ENCODE data around the gene CUL2. TPM values are rescaled to one million over a fixed set of nuclear protein-coding genes. Genes with fewer than 3 reads are reported as not detected.

Gene CUL2
- total and polyA plus RNA-seq, 10 of the 15 experiments (the other 5 are each of a cell fraction or from before 2014, with no cell fraction given): 11.9 to 56.5 (median 33.2) TPM

DNA sequence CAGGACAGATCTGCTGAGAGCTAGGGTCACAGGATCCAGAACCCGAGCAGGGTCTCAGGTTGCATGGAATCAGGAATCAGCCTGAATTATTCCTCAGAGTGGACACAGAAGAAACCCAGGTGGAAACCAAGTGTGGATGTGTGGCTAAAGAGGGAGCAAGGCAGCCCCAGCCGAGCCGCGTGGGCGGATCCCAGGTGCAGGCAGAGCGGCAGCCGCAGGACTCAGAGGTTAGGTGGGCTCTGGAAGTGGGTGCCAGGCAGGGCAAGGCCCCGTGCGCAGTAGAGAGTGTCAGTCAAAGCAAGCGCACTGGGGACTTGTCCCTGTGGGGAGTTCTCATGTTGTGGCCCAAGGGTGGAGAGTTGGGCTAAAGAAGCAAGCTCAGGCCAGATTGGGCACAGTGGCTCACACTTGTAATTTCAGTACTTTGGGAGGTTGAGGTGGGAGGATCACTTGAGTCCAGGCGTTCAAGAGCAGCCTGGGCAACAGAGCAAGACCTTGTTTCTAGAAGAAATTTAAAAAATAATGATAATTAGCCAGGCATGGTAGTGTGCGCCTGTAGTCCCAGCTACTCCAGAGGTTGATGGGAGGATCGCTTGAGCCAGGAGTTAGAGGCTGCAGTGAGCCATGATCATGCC lies 125.9 kb downstream of the CUL2 start:
- RAD21 ChIA-PET (ENCODE audit: unreplicated experiment): interaction anchor here (1.1 kb wide), 1 partner anchor 237 kb away, joined by 3 read pairs; no protein-coding TSS in a partner anchor
- ATAC-seq (no peak), FAIRE-seq (no peak), DNase-seq (ENCODE audit: low read depth, low spot score) (no peak)
- BruUV-seq (replicated peaks): no TSS peak
- TF ChIP-seq ZBED1 (IDR thresholded peaks at IDR 0.05; ENCODE audit: borderline replicate concordance): no peak
- TF ChIP-seq, protein P1, sequence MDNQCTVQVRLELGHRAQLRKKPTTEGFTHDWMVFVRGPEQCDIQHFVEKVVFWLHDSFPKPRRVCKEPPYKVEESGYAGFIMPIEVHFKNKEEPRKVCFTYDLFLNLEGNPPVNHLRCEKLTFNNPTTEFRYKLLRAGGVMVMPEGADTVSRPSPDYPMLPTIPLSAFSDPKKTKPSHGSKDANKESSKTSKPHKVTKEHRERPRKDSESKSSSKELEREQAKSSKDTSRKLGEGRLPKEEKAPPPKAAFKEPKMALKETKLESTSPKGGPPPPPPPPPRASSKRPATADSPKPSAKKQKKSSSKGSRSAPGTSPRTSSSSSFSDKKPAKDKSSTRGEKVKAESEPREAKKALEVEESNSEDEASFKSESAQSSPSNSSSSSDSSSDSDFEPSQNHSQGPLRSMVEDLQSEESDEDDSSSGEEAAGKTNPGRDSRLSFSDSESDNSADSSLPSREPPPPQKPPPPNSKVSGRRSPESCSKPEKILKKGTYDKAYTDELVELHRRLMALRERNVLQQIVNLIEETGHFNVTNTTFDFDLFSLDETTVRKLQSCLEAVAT (IDR thresholded peaks at IDR 0.05): no peak
- TF ChIP-seq RUNX3 (IDR thresholded peaks at IDR 0.05; ENCODE audit: low read length): no peak
- TF ChIP-seq, protein P2, sequence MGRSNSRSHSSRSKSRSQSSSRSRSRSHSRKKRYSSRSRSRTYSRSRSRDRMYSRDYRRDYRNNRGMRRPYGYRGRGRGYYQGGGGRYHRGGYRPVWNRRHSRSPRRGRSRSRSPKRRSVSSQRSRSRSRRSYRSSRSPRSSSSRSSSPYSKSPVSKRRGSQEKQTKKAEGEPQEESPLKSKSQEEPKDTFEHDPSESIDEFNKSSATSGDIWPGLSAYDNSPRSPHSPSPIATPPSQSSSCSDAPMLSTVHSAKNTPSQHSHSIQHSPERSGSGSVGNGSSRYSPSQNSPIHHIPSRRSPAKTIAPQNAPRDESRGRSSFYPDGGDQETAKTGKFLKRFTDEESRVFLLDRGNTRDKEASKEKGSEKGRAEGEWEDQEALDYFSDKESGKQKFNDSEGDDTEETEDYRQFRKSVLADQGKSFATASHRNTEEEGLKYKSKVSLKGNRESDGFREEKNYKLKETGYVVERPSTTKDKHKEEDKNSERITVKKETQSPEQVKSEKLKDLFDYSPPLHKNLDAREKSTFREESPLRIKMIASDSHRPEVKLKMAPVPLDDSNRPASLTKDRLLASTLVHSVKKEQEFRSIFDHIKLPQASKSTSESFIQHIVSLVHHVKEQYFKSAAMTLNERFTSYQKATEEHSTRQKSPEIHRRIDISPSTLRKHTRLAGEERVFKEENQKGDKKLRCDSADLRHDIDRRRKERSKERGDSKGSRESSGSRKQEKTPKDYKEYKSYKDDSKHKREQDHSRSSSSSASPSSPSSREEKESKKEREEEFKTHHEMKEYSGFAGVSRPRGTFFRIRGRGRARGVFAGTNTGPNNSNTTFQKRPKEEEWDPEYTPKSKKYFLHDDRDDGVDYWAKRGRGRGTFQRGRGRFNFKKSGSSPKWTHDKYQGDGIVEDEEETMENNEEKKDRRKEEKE (IDR thresholded peaks at IDR 0.05): no peak
- no peak for TF ChIP-seq TAF1 (IDR thresholded peaks at IDR 0.05; ENCODE audit: borderline replicate concordance, low read depth, low read length)
- Histone ChIP-seq H4K20me1 (ENCODE audit: control insufficient read depth, insufficient read depth) (no peaks in the 10 kb centered on the region), H3K4me1 (ENCODE audit: control insufficient read depth, insufficient read depth, low read length) (no peaks in the 10 kb centered on the region), H3K79me2 (ENCODE audit: control insufficient read depth, insufficient read depth, low read length) (no peaks in the 10 kb centered on the region), H3K4me2 (ENCODE audit: control insufficient read depth, insufficient read depth) (no peak overlapping the region), H2AFZ (ENCODE audit: control insufficient read depth, low read depth, low read length) (no peak overlapping the region), H3K36me3 (ENCODE audit: control insufficient read depth in 2 of 2, insufficient read depth in 2 of 2, low read length in 1 of 2) (no peaks in the 10 kb centered on the region), H3K9me3 (replicated peaks; ENCODE audit: control insufficient read depth, insufficient read depth, low read length) (no peaks in the 10 kb centered on the region), H3K27ac (ENCODE audit: control insufficient read depth, insufficient read depth) (no peak overlapping the region), H3K27me3 (replicated peaks in 1 of 2; ENCODE audit: control insufficient read depth in 2 of 2, insufficient read depth in 2 of 2, low read length in 1 of 2) (no peaks in the 10 kb centered on the region; a peak in 1 of 4 replicates), H3K9ac (ENCODE audit: control insufficient read depth, insufficient read depth, low read length) (no peak overlapping the region), H3K4me3 (no peak overlapping the region)
- 80% methylated on average over 13 of the region's 13 CpGs for WGBS (ENCODE audit: insufficient coverage, insufficient replicate concordance, low lambda C conversion rate, missing lambda C conversion rate)
- CTCF ChIA-PET: no interaction called here
- POLR2A ChIA-PET: no interaction called here
- in situ Hi-C loops (cut with MboI) (no loop called here), intact Hi-C loops (cut with micrococcal nuclease; ENCODE audit: unreplicated experiment) (no loop called here)
- SMC1A ChIA-PET (ENCODE audit: uncharacterized antibody, unreplicated experiment): interaction anchor here (0.7 kb wide), 1 partner anchor 239 kb away, joined by 3 read pairs; no protein-coding TSS in a partner anchor

All from GM12878 (cell line).